ENCODE measurements around the gene NDUFA8. TPM values are rescaled to one million over a fixed set of nuclear protein-coding genes. Genes with fewer than 3 reads are reported as not detected.

NDUFA8 gene
- total and polyA plus RNA-seq, 9 of the 15 experiments (the other 6 are each of a cell fraction or from before 2014, with no cell fraction given): 105 to 212 (median 133) TPM

- intact Hi-C loops (cut with micrococcal nuclease) (no loop called here), in situ Hi-C loops (cut with MboI) (loop anchor here (5.0 kb wide), 1 partner anchor 717 kb away; no protein-coding TSS in a partner anchor)
- ATAC-seq (peak; percentile 37), DNase-seq (ENCODE audit: extremely low read depth in 1 of 4, low spot score in 3 of 4) (peak; percentile 38 to 81 (median 48)), FAIRE-seq (peak; percentile 85)
- WGBS (ENCODE audit: insufficient coverage, low coverage, missing lambda C conversion rate): 13% methylated on average over 14 of the region's 14 CpGs
- Histone ChIP-seq H3K9me3 (replicated peaks; ENCODE audit: control insufficient read depth, insufficient read depth, low read depth, low read length) (no peaks in the 10 kb centered on the region; the same call in 1 of the 2 replicates), H3K79me2 (ENCODE audit: control insufficient read depth, insufficient read depth, low read length) (peaks cover 19% of the 10 kb centered on the region; the same call in 2 of the 3 replicates), H3K4me1 (replicated peaks in 1 of 2; ENCODE audit: control insufficient read depth in 2 of 2, insufficient read depth in 2 of 2, low read length in 2 of 2) (peaks cover 7 to 14% of the 10 kb centered on the region in 2 experiments; a peak in 4 of 5 replicates), H2AFZ (ENCODE audit: low read depth, low read length) (peak overlapping the region; percentile 54), H3K9ac (ENCODE audit: insufficient read depth in 1 of 2, low read depth in 2 of 2, low read length in 2 of 2) (no peak overlapping the region), H4K20me1 (replicated peaks; ENCODE audit: control insufficient read depth, insufficient read depth, low read length) (no peaks in the 10 kb centered on the region), H3K27me3 (ENCODE audit: control insufficient read depth in 2 of 2, insufficient read depth in 2 of 2, low read length in 2 of 2) (no peaks in the 10 kb centered on the region), H3K36me3 (ENCODE audit: control insufficient read depth, insufficient read depth, low read length) (no peaks in the 10 kb centered on the region), H3K4me3 (no peak overlapping the region), H3K27ac (ENCODE audit: extremely low read depth, low read depth, low read length) (no peak overlapping the region), H3K9me1 (ENCODE audit: control insufficient read depth, insufficient read depth, low read length) (no peaks in the 10 kb centered on the region), H3K4me2 (ENCODE audit: insufficient read depth, low read length) (peak overlapping the region; percentile 34)
- ChIA-PET POLR2A (interaction anchor here (0.7 kb wide), 1 partner anchor 334 kb away, joined by 3 read pairs; no protein-coding TSS in a partner anchor), CTCF (ENCODE audit: low intra/inter-chr PET ratio) (interaction anchor here (0.6 to 1.3 kb wide), 4 partner anchors 27 to 715 kb away, joined by 3 to 5 read pairs (median 4); no protein-coding TSS in a partner anchor)
- no TSS peak for BruUV-seq (replicated peaks)
- TF ChIP-seq CTCF (IDR thresholded peaks at IDR 0.05 in 2 of 3, conservative IDR thresholded peaks at IDR 0.05 in 1 of 3; ENCODE audit: insufficient read depth in 2 of 3, low read depth in 1 of 3, low read length in 3 of 3) (peak; percentile 68 to 85 (median 71)), ATF3 (IDR thresholded peaks at IDR 0.05) (peak; percentile 41; the same call in 1 of the 2 replicates), ATF3 (CRISPR knock-in tag; conservative IDR thresholded peaks at IDR 0.05) (no peak), ZNF766 (CRISPR knock-in tag; conservative IDR thresholded peaks at IDR 0.05) (peak; percentile 71), SRSF9 (IDR thresholded peaks at IDR 0.05; ENCODE audit: borderline replicate concordance, low read depth, low read length) (no peak), SMC3 (conservative IDR thresholded peaks at IDR 0.05; ENCODE audit: insufficient read depth, low read depth, low read length) (peak; percentile 38; the same call in 1 of the 2 replicates), TFAM (CRISPR knock-in tag; conservative IDR thresholded peaks at IDR 0.05) (no peak), THRAP3 (IDR thresholded peaks at IDR 0.05; ENCODE audit: borderline replicate concordance) (no peak), ZNF740 (CRISPR knock-in tag; IDR thresholded peaks at IDR 0.05) (no peak), ZNF740 (tag; IDR thresholded peaks at IDR 0.05) (no peak), ETS2 (tag; IDR thresholded peaks at IDR 0.05; ENCODE audit: borderline replicate concordance, poor library complexity, severe bottlenecking) (no peak), HES1 (IDR thresholded peaks at IDR 0.05; ENCODE audit: low read depth) (no peak), NFE2 (IDR thresholded peaks at IDR 0.05; ENCODE audit: low read depth) (no peak), SPI1 (IDR thresholded peaks at IDR 0.05; ENCODE audit: borderline replicate concordance, low read depth, low read length) (peak; percentile 59; the same call in 1 of the 2 replicates), HNRNPL (IDR thresholded peaks at IDR 0.05; ENCODE audit: low read depth, low read length) (no peak), HDAC2 (IDR thresholded peaks at IDR 0.05) (peak; percentile 68; the same call in 1 of the 2 replicates), ZC3H8 (IDR thresholded peaks at IDR 0.05) (no peak), EHMT2 (IDR thresholded peaks at IDR 0.05) (peak; percentile 94)
Measured at GRCh38 chr9:122095010-122095767, 64.4 kb downstream of the NDUFA8 start.

Measured in K562 (cell line).